H9 (cell line): ENCODE data around the gene TGFBR1. TPM values are rescaled to one million over a fixed set of nuclear protein-coding genes. Genes with fewer than 3 reads are reported as not detected.

Source experiments
- DNase-seq: peaks from one replicate; pipeline ENCODE4 v3.0.0-alpha.2; 2017
- H2AFZ ChIP-seq: one replicate; pipeline ENCODE4 v1.6.1; 2013; ENCODE audit warnings: mild to moderate bottlenecking, low read length, control low read depth, moderate library complexity
- H2AK5ac ChIP-seq: 2 replicates; pipeline ENCODE4 v1.6.1; 2013; ENCODE audit warnings: low read length, control low read depth, mixed read lengths; ENCODE audit not compliant: insufficient read length
- H2BK120ac ChIP-seq: one replicate; pipeline ENCODE4 v1.6.1; 2013; ENCODE audit warnings: low read depth, mild to moderate bottlenecking, low read length, control low read depth, inconsistent platforms; ENCODE audit not compliant: poor library complexity, severe bottlenecking
- H2BK12ac ChIP-seq: 2 replicates; pipeline ENCODE4 v1.6.1; 2013; ENCODE audit warnings: low read length, control low read depth, mixed read lengths, low read depth; ENCODE audit not compliant: insufficient read length
- H2BK15ac ChIP-seq: 2 replicates; pipeline ENCODE4 v1.6.1; 2013; ENCODE audit warnings: low read depth, low read length, control low read depth
- H2BK20ac ChIP-seq: one replicate; pipeline ENCODE4 v1.6.1; 2013; ENCODE audit warnings: low read depth, mild to moderate bottlenecking, low read length, control low read depth, inconsistent platforms; ENCODE audit not compliant: poor library complexity, severe bottlenecking
- H2BK5ac ChIP-seq: 2 replicates; pipeline ENCODE4 v1.6.1; 2013; ENCODE audit warnings: low read length, control low read depth, mixed read lengths; ENCODE audit not compliant: insufficient read length
- H3K14ac ChIP-seq: 2 replicates; pipeline ENCODE4 v1.6.1; 2013; ENCODE audit warnings: low read length, control low read depth; ENCODE audit not compliant: insufficient read depth
- H3K18ac ChIP-seq: 2 replicates; pipeline ENCODE4 v1.6.1; 2013; ENCODE audit warnings: low read depth, mild to moderate bottlenecking, mixed read lengths, low read length, control low read depth; ENCODE audit not compliant: insufficient read length
- H3K23ac ChIP-seq: 2 replicates; pipeline ENCODE4 v1.6.1; 2013; ENCODE audit warnings: low read length, control low read depth, mixed read lengths, low read depth; ENCODE audit not compliant: insufficient read length
- H3K23me2 ChIP-seq: 2 replicates; pipeline ENCODE4 v1.6.1; 2013; ENCODE audit warnings: low read depth, mild to moderate bottlenecking, mixed read lengths, low read length, control low read depth; ENCODE audit not compliant: insufficient read length, poor library complexity, severe bottlenecking
- H3K27ac ChIP-seq: 2 replicates; pipeline ENCODE4 v1.5.1; 2013; ENCODE audit warnings: low read length, control low read depth, mixed read lengths, low read depth; ENCODE audit not compliant: insufficient read length
- H3K27me3 ChIP-seq: 2 replicates; pipeline ENCODE4 v1.6.1; 2013; ENCODE audit warnings: low read length, control low read depth, inconsistent platforms; ENCODE audit not compliant: insufficient read depth
- H3K4ac ChIP-seq: 2 replicates; pipeline ENCODE4 v1.6.1; 2013; ENCODE audit warnings: low read depth, mild to moderate bottlenecking, control low read depth, inconsistent platforms, low read length, moderate library complexity
- H3K4me1 ChIP-seq: 2 replicates; pipeline ENCODE4 v1.6.1; 2013; ENCODE audit warnings: low read length, control low read depth, inconsistent platforms; ENCODE audit not compliant: insufficient read depth
- H3K4me2 ChIP-seq: 2 replicates; pipeline ENCODE4 v1.6.1; 2013; ENCODE audit warnings: low read length, control low read depth, mixed read lengths; ENCODE audit not compliant: insufficient read length, insufficient read depth
- H3K56ac ChIP-seq: 2 replicates; pipeline ENCODE4 v1.6.1; 2013; ENCODE audit warnings: low read depth, mild to moderate bottlenecking, mixed read lengths, low read length, control low read depth; ENCODE audit not compliant: insufficient read length
- H3K79me1 ChIP-seq: 2 replicates; pipeline ENCODE4 v1.6.1; 2013; ENCODE audit warnings: low read depth, mild to moderate bottlenecking, moderate library complexity, low read length, control low read depth, inconsistent platforms; ENCODE audit not compliant: insufficient read depth, poor library complexity, severe bottlenecking
- H3K79me2 ChIP-seq: 2 replicates; pipeline ENCODE4 v1.6.1; 2013; ENCODE audit warnings: low read length, control low read depth, inconsistent platforms; ENCODE audit not compliant: insufficient read depth
- H3K9ac ChIP-seq: 2 replicates; pipeline ENCODE4 v1.6.1; 2013; ENCODE audit warnings: low read length, control low read depth, mixed read lengths; ENCODE audit not compliant: insufficient read length; ENCODE audit errors: extremely low read depth
- H3K9me3 ChIP-seq: one replicate; pipeline ENCODE4 v1.6.1; 2013; ENCODE audit warnings: low read depth, low read length, inconsistent platforms; ENCODE audit not compliant: control insufficient read depth
- H3T11ph ChIP-seq: one replicate; pipeline ENCODE4 v1.6.1; 2013; ENCODE audit warnings: mild to moderate bottlenecking, low read length, control low read depth, inconsistent platforms
- H4K20me1 ChIP-seq: one replicate; pipeline ENCODE4 v1.6.1; 2013; ENCODE audit not compliant: control insufficient read depth, insufficient read length, insufficient read depth
- H4K5ac ChIP-seq: 2 replicates; pipeline ENCODE4 v1.6.1; 2013; ENCODE audit warnings: low read depth, mild to moderate bottlenecking, mixed read lengths, low read length, control low read depth; ENCODE audit not compliant: insufficient read length
- H4K8ac ChIP-seq: replicated peaks from 2 replicates; pipeline ENCODE4 v1.6.1; 2013; ENCODE audit warnings: low read length, control low read depth, mixed read lengths, low read depth; ENCODE audit not compliant: insufficient read length
- H4K91ac ChIP-seq: 2 replicates; pipeline ENCODE4 v1.6.1; 2013; ENCODE audit warnings: low read depth, mild to moderate bottlenecking, moderate library complexity, mixed read lengths, low read length, control low read depth; ENCODE audit not compliant: insufficient read length
- H3K27ac Mint-ChIP-seq, 3 experiments: 2 replicates in 2 of 3; 3 replicates in 1 of 3; pipeline ENCODE4 v1.8.0; 2020 to 2021; ENCODE audit warnings: mixed read lengths in 3 of 3, mild to moderate bottlenecking in 1 of 3, moderate library complexity in 1 of 3
- H3K27me3 Mint-ChIP-seq: 2 replicates; pipeline ENCODE4 v1.8.0; 2021; ENCODE audit warnings: low read depth, mild to moderate bottlenecking, moderate library complexity, mixed read lengths
- H3K36me3 Mint-ChIP-seq, 3 experiments: 2 replicates in 2 of 3; 3 replicates in 1 of 3; pipeline ENCODE4 v1.8.0; 2020 to 2021; ENCODE audit warnings: low read depth in 3 of 3, mixed read lengths in 3 of 3; ENCODE audit not compliant: insufficient read depth in 1 of 3
- H3K4me1 Mint-ChIP-seq, 2 experiments: 2 replicates each; pipeline ENCODE4 v1.8.0; 2020; ENCODE audit warnings: mixed read lengths in 2 of 2
- H3K4me3 Mint-ChIP-seq, 2 experiments: 2 replicates in 1 of 2; 3 replicates in 1 of 2; pipeline ENCODE4 v1.8.0; 2020 to 2021; ENCODE audit warnings: mild to moderate bottlenecking in 2 of 2, mixed read lengths in 2 of 2, moderate library complexity in 1 of 2
- H3K9me3 Mint-ChIP-seq, 2 experiments: 2 replicates in 1 of 2; 3 replicates in 1 of 2; pipeline ENCODE4 v1.8.0; 2020; ENCODE audit warnings: mild to moderate bottlenecking in 2 of 2, mixed read lengths in 2 of 2, moderate library complexity in 1 of 2
- CTCF ChIP-seq: fragments of 200-600 bp; sonication (generic); conservative IDR thresholded peaks from 3 replicates; pipeline ENCODE4 v1.8.0; 2021; ENCODE audit warnings: antibody characterized with exemption, mild to moderate bottlenecking
- WGBS: extraction: QIAGEN DNeasy Blood & Tissue Kit; methylation state at CpG from one replicate; pipeline ENCODE4 v1.1.7; 2013; ENCODE audit warnings: missing lambda C conversion rate, low lambda C conversion rate, mixed read lengths; ENCODE audit not compliant: insufficient read length; ENCODE audit errors: extremely low coverage; 5-methylcytosine and 5-hydroxymethylcytosine counted together
- total RNA-seq: library from RNA; stranded (reverse); gene quantifications from 2 replicates; pipeline ENCODE4 v1.2.1, GENCODE V29; 2021

TGFBR1 gene
- total RNA-seq, 1 experiment from 2014 or later = 59.3 TPM

GRCh38 chr9:99135456-99135855, 30.5 kb downstream of the TGFBR1 start:
- Histone ChIP-seq H2AFZ (no peak overlapping the region), H2BK5ac (no peak overlapping the region), H3K9ac (no peak overlapping the region), H2AK5ac (no peak overlapping the region), H2BK15ac (no peak overlapping the region), H3K27ac (no peak overlapping the region), H3K9me3 (no peaks in the 10 kb centered on the region), H3T11ph (no peak overlapping the region), H3K23me2 (no peaks in the 10 kb centered on the region), H2BK120ac (no peak overlapping the region), H3K4me1 (no peaks in the 10 kb centered on the region), H3K79me1 (no peaks in the 10 kb centered on the region), H3K23ac (no peak overlapping the region), H3K4ac (no peak overlapping the region), H2BK20ac (no peak overlapping the region), H3K4me2 (no peak overlapping the region), H4K5ac (no peak overlapping the region), H4K8ac (no peak overlapping the region), H3K79me2 (no peaks in the 10 kb centered on the region), H4K91ac (no peak overlapping the region), H3K56ac (no peak overlapping the region), H3K27me3 (no peaks in the 10 kb centered on the region), H4K20me1 (no peaks in the 10 kb centered on the region), H3K18ac (no peak overlapping the region), H3K14ac (no peak overlapping the region), H2BK12ac (no peak overlapping the region)
- Mint-ChIP-seq H3K36me3 (peaks cover 11 to 19% (median 18%) of the 10 kb centered on the region in 3 experiments; a peak in 6 of 7 replicates), H3K27me3 (no peaks in the 10 kb centered on the region), H3K4me3 (no peak overlapping the region), H3K27ac (no peak overlapping the region; a peak in 1 of 7 replicates), H3K4me1 (peaks cover 2% of the 10 kb centered on the region in 2 experiments), H3K9me3 (no peaks in the 10 kb centered on the region)
- no CpG with 5 or more reads among the region's 4 CpGs for WGBS
- no peak for DNase-seq
- TF ChIP-seq CTCF = no peak
